ENCODE measurements around the gene TSEN54.

DNA sequence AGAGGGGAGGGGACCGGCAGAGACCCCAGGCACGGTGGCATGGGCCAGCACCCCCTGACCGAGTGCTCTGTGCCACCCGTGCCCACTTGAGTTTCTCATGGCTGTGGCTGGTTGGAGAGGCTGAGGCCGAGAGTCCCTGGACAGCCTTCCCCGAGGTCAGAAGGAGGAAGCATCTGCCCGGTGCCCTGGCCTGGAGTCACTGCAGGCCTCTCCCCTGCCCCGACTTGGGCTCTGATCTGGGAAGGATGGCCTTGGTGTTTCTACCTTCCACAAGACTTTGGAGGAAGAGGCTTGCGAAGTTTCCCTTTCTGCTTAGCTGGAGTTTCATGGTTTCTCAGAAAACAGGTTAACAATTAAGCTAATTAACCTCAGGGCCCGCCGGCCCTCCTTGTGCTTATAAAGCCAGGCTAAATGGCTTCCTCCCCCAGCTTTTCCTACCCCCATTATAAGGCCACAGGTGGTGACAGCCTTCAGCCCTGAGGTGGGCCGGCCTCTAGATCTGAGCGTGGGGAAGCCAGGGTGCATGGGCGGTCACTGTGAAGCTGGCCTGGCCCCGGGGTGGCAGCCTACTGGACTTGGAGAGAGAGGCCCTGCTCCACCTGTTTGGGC lies 26.5 kb downstream of the TSEN54 start:
- TF ChIP-seq CTCF (IDR thresholded peaks at IDR 0.05), result no peak
- TF ChIP-seq POLR2A (IDR thresholded peaks at IDR 0.05), result no peak

Measured in thyroid gland (tissue), 4 donors.